ENCODE results near the gene B4GALT5. TPM values are rescaled to one million over a fixed set of nuclear protein-coding genes. Genes with fewer than 3 reads are reported as not detected.

The B4GALT5 gene
- total RNA-seq, 2 donors from 2014 or later = 9.3 to 12.2 TPM

DNA sequence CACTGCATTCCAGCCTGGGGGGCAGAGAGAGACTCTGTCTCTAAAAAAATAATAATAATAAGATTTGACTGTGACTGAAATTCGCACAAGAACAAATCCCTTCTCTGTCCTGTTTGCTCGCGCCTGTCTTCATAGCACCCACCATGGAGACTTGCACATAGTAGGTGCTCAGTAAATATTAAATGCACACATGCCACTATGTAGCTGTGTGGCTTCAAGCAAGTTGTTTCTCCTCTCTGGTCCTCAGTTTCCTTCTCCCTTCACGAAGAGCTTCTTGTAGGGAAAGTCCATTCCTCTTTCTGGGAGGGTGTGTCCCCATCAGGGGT is 130.4 kb downstream of the B4GALT5 start:
- no peaks in the 10 kb centered on the region for H3K27me3 ChIP-seq
- H3K9me3 ChIP-seq = no peaks in the 10 kb centered on the region
- H3K4me3 ChIP-seq = no peak overlapping the region
- no peaks in the 10 kb centered on the region for H3K36me3 ChIP-seq (replicated peaks in 1 of 2; ENCODE audit: insufficient read depth in 1 of 2, low read depth in 2 of 2)
- no peak for DNase-seq
- intact Hi-C loops (cut with DNase I) = no loop called here
- H3K27ac ChIP-seq = peak overlapping the region in 2 of 4 donors; percentile 58 to 76
- TF ChIP-seq, protein P1, sequence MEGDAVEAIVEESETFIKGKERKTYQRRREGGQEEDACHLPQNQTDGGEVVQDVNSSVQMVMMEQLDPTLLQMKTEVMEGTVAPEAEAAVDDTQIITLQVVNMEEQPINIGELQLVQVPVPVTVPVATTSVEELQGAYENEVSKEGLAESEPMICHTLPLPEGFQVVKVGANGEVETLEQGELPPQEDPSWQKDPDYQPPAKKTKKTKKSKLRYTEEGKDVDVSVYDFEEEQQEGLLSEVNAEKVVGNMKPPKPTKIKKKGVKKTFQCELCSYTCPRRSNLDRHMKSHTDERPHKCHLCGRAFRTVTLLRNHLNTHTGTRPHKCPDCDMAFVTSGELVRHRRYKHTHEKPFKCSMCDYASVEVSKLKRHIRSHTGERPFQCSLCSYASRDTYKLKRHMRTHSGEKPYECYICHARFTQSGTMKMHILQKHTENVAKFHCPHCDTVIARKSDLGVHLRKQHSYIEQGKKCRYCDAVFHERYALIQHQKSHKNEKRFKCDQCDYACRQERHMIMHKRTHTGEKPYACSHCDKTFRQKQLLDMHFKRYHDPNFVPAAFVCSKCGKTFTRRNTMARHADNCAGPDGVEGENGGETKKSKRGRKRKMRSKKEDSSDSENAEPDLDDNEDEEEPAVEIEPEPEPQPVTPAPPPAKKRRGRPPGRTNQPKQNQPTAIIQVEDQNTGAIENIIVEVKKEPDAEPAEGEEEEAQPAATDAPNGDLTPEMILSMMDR (IDR thresholded peaks at IDR 0.05) = no peak
- TF ChIP-seq POLR2A (IDR thresholded peaks at IDR 0.05) = no peak
- no peak for ATAC-seq
- WGBS, 2 donors = 69 to 70% methylated on average over 4 of the region's 4 CpGs
- H3K4me1 ChIP-seq = peaks cover 29% of the 10 kb centered on the region

Small RNA genes within 50 kb of the gene (small RNA-seq; reads per million reads assigned to genes)
- not detected for gene RN7SL197P
- gene SNRPFP1 = not detected

Other genes with a start within 250 kb of the B4GALT5 start
- gene KCNB1, start 231.2 kb downstream of the B4GALT5 start, total RNA-seq = 1 to 10 TPM in 1 of 2 donors, under 1 TPM in 1; 0.52 to 3.3 TPM
- gene PTGIS, start 145.7 kb downstream of the B4GALT5 start, total RNA-seq = 10 to 100 TPM in 1 of 2 donors, 1 to 10 TPM in 1; 9.9 to 10.9 TPM
- gene SLC9A8, start 99.0 kb upstream of the B4GALT5 start, total RNA-seq = 10 to 100 TPM in 1 of 2 donors, 1 to 10 TPM in 1; 5.9 to 11.2 TPM
- 1 to 10 TPM; 3.9 to 7.3 TPM for gene SPATA2, start 201.7 kb upstream of the B4GALT5 start, total RNA-seq
- 100 to 1,000 TPM in 1 of 2 donors, 10 to 100 TPM in 1; 82.0 to 181 TPM for gene RNF114, start 222.5 kb upstream of the B4GALT5 start, total RNA-seq

All from body of pancreas (tissue), 4 donors.